K562 (cell line): ENCODE results near the gene BAIAP2. TPM values are rescaled to one million over a fixed set of nuclear protein-coding genes. Genes with fewer than 3 reads are reported as not detected.

Source experiments
- CBFA2T3 ChIP-seq: fragments of 450-650 bp; IDR thresholded peaks from 2 replicates; pipeline ENCODE4 v1.6.1; 2017
- CSDE1 ChIP-seq, 2 experiments: fragments of 450-650 bp; IDR thresholded peaks; 2 replicates each; pipeline ENCODE4 v1.6.1; 2016; ENCODE audit warnings: mild to moderate bottlenecking in 1 of 2
- EGR1 ChIP-seq: fragments of 450-650 bp; conservative IDR thresholded peaks from 2 replicates; pipeline ENCODE4 v1.6.1; 2017; ENCODE audit warnings: mild to moderate bottlenecking
- FOXK2 ChIP-seq, 2 experiments: fragments of 450-650 bp; IDR thresholded peaks in 1 of 2; conservative IDR thresholded peaks in 1 of 2; 2 replicates each; pipeline ENCODE4 v1.6.1; 2016; ENCODE audit warnings: low read depth in 2 of 2, mild to moderate bottlenecking in 1 of 2
- GMEB1 ChIP-seq: fragments of 250-450 bp; sonication (Bioruptor Pico); IDR thresholded peaks from 2 replicates; pipeline ENCODE4 v1.4.0; 2020; ENCODE audit warnings: mild to moderate bottlenecking
- HNRNPH1 ChIP-seq: fragments of 200-400 bp; formaldehyde crosslinking; optimal IDR thresholded peaks from 2 replicates; pipeline ENCODE3; 2017; ENCODE audit warnings: low read depth, mild to moderate bottlenecking, low read length, moderate library complexity
- LCOR ChIP-seq: sonication (generic); formaldehyde crosslinking; IDR thresholded peaks from 2 replicates; pipeline ENCODE4 v1.8.0; 2022; ENCODE audit warnings: mild to moderate bottlenecking, missing genetic modification reagents
- PHF20 ChIP-seq: fragments of 450-650 bp; IDR thresholded peaks from 2 replicates; pipeline ENCODE4 v1.6.1; 2018; ENCODE audit not compliant: partially characterized antibody
- POLR2G ChIP-seq: fragments of 200-400 bp; formaldehyde crosslinking; IDR thresholded peaks from 2 replicates; pipeline ENCODE4 v1.6.1; 2017; ENCODE audit warnings: low read depth, mild to moderate bottlenecking, antibody characterized with exemption, low read length, moderate library complexity
- RB1 ChIP-seq: fragments of 450-650 bp; IDR thresholded peaks from 2 replicates; pipeline ENCODE4 v1.6.1; 2017; ENCODE audit warnings: low read depth, mild to moderate bottlenecking
- RBBP5 ChIP-seq: fragments of 200-600 bp; sonication (generic); IDR thresholded peaks from 2 replicates; pipeline ENCODE4 v1.6.1; 2012; ENCODE audit warnings: borderline replicate concordance, mild to moderate bottlenecking, low read length, control low read depth, inconsistent platforms; ENCODE audit not compliant: insufficient read depth, poor library complexity, severe bottlenecking
- SMAD2 ChIP-seq: fragments of 150-350 bp; IDR thresholded peaks from 2 replicates; pipeline ENCODE4 v1.6.1; 2014; ENCODE audit warnings: low read depth, mild to moderate bottlenecking, low read length
- SMARCA5 ChIP-seq: fragments of 450-650 bp; IDR thresholded peaks from 2 replicates; pipeline ENCODE4 v1.6.1; 2016
- SMC3 ChIP-seq: conservative IDR thresholded peaks from 2 replicates; pipeline ENCODE4 v1.6.1; 2011; ENCODE audit warnings: low read depth, low read length, improper control_type of control experiment; ENCODE audit not compliant: insufficient read depth
- TAF7 ChIP-seq: fragments of 450-650 bp; IDR thresholded peaks from 2 replicates; pipeline ENCODE4 v1.6.1; 2016; ENCODE audit warnings: missing genetic modification characterization, missing compliant biosample characterization
- TGIF2 ChIP-seq: sonication (generic); formaldehyde crosslinking; IDR thresholded peaks from 2 replicates; pipeline ENCODE4 v1.8.1; 2022; ENCODE audit warnings: mild to moderate bottlenecking, missing genetic modification reagents, moderate library complexity
- ZBTB33 ChIP-seq: sonication (generic); formaldehyde crosslinking; IDR thresholded peaks from 2 replicates; pipeline ENCODE4 v1.8.1; 2023; ENCODE audit warnings: mild to moderate bottlenecking, missing genetic modification reagents
- ZNF436 ChIP-seq: fragments of 250-450, 450-650 bp; sonication (Bioruptor Pico); formaldehyde crosslinking; IDR thresholded peaks from 2 replicates; pipeline ENCODE4 v1.7.0; 2020; ENCODE audit warnings: mild to moderate bottlenecking
- polyA plus RNA-seq, 8 experiments: library from polyadenylated mRNA; depleted of rRNA in 4 of 8; stranded (reverse) in 5 of 8; unstranded in 3 of 8; fragments of >200 nt; fragmentation: Nextera tagmentation in 2 of 8; fragmentation: Illumina TruSeq in 1 of 8; extraction: Ambion mirVana in 2 of 8; extraction: Trizol in 1 of 8; gene quantifications; 2 replicates each; pipeline versions ENCODE4 v1.2.1 to v1.2.3, GENCODE V29; 2011 to 2014; ENCODE audit warnings: inconsistent platforms in 1 of 8, missing spikeins in 1 of 8
- total RNA-seq, 7 experiments: library from RNA; depleted of rRNA in 6 of 7; stranded (reverse); fragments of >200 nt in 6 of 7; fragmentation: Illumina TruSeq in 2 of 7; extraction: Trizol in 2 of 7; gene quantifications; 2 replicates each; pipeline versions ENCODE4 v1.2.1 to v1.2.3, GENCODE V29; 2011 to 2021; ENCODE audit warnings: low replicate concordance in 1 of 7
- TF ChIP-seq, protein P1 (sequence below): sonication (generic); formaldehyde crosslinking; IDR thresholded peaks from 2 replicates; pipeline ENCODE4 v1.8.0; 2022; ENCODE audit warnings: missing genetic modification reagents, mild to moderate bottlenecking, borderline replicate concordance
- TF ChIP-seq, protein P2 (sequence below): sonication (generic); formaldehyde crosslinking; IDR thresholded peaks from 2 replicates; pipeline ENCODE4 v1.8.0; 2023; ENCODE audit warnings: mild to moderate bottlenecking, missing genetic modification reagents

Gene BAIAP2
- total and polyA plus RNA-seq, 9 of the 15 experiments (the other 6 are each of a cell fraction or from before 2014, with no cell fraction given), result 2.3 to 51.6 (median 18.4) TPM

- TF ChIP-seq SMARCA5 (no peak; the same call in none of the 2 replicates), LCOR (CRISPR knock-in tag) (no peak), RBBP5 (peak; percentile 55), FOXK2 (conservative IDR thresholded peaks at IDR 0.05 in 1 of 2, IDR thresholded peaks at IDR 0.05 in 1 of 2; ENCODE audit: low read depth in 2 of 2) (no peak), TGIF2 (CRISPR knock-in tag) (no peak), POLR2G (peak; percentile 67), HNRNPH1 (no peak), ZBTB33 (CRISPR knock-in tag) (peak; percentile 26; the same call in 1 of the 2 replicates), GMEB1 (CRISPR knock-in tag) (peak; percentile 8; the same call in 1 of the 2 replicates), CBFA2T3 (0 out of 2 replicates have a peak, but pooled peaks have one; percentile 2), EGR1 (peak; percentile 99), PHF20 (no peak), SMAD2 (no peak), SMC3 (peak; percentile 64), TAF7 (no peak), ZNF436 (CRISPR knock-in tag) (no peak), RB1 (peak; percentile 52; the same call in 1 of the 2 replicates), CSDE1 (IDR thresholded peaks at IDR 0.05) (no peak)
- TF ChIP-seq, protein P1, sequence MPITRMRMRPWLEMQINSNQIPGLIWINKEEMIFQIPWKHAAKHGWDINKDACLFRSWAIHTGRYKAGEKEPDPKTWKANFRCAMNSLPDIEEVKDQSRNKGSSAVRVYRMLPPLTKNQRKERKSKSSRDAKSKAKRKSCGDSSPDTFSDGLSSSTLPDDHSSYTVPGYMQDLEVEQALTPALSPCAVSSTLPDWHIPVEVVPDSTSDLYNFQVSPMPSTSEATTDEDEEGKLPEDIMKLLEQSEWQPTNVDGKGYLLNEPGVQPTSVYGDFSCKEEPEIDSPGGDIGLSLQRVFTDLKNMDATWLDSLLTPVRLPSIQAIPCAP (CRISPR knock-in tag), result no peak
- TF ChIP-seq, protein P2, sequence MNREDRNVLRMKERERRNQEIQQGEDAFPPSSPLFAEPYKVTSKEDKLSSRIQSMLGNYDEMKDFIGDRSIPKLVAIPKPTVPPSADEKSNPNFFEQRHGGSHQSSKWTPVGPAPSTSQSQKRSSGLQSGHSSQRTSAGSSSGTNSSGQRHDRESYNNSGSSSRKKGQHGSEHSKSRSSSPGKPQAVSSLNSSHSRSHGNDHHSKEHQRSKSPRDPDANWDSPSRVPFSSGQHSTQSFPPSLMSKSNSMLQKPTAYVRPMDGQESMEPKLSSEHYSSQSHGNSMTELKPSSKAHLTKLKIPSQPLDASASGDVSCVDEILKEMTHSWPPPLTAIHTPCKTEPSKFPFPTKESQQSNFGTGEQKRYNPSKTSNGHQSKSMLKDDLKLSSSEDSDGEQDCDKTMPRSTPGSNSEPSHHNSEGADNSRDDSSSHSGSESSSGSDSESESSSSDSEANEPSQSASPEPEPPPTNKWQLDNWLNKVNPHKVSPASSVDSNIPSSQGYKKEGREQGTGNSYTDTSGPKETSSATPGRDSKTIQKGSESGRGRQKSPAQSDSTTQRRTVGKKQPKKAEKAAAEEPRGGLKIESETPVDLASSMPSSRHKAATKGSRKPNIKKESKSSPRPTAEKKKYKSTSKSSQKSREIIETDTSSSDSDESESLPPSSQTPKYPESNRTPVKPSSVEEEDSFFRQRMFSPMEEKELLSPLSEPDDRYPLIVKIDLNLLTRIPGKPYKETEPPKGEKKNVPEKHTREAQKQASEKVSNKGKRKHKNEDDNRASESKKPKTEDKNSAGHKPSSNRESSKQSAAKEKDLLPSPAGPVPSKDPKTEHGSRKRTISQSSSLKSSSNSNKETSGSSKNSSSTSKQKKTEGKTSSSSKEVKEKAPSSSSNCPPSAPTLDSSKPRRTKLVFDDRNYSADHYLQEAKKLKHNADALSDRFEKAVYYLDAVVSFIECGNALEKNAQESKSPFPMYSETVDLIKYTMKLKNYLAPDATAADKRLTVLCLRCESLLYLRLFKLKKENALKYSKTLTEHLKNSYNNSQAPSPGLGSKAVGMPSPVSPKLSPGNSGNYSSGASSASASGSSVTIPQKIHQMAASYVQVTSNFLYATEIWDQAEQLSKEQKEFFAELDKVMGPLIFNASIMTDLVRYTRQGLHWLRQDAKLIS (CRISPR knock-in tag), result 0 out of 2 replicates have a peak, but pooled peaks have one; percentile 8
Observed at GRCh38 chr17:81097134-81097942, 62.4 kb downstream of the BAIAP2 start (continued).
